Right lung (tissue), 10 donors: ENCODE data around the gene ANKRD13C. TPM values are rescaled to one million over a fixed set of nuclear protein-coding genes. Genes with fewer than 3 reads are reported as not detected.
A peak's percentile ranks its signal among the peaks of the same experiment; 100 is the strongest.
"Not testable (repeated sequence)": the region's sequence is repeated elsewhere in the genome, so short reads cannot be mapped to it uniquely, and the experiment has no call there.

Experiments
- DNase-seq, 2 donors: peaks; one replicate each; pipeline ENCODE4 v3.0.0-alpha.2; 2013
- long read RNA-seq, 8 donors: transcript quantifications; one replicate each; lab custom pipeline, GENCODE V29; 2026
- polyA plus RNA-seq, 5 donors: library from polyadenylated mRNA; unstranded; fragments of 120-200 nt; gene quantifications; one replicate each; pipeline versions ENCODE4 v1.2.1 to v1.2.3, GENCODE V29; 2013; ENCODE audit warnings: inconsistent platforms in 1 of 5, low replicate concordance in 1 of 5; ENCODE audit not compliant: insufficient read length in 5 of 5, insufficient read depth in 1 of 5

Gene ANKRD13C
- polyA plus RNA-seq: 10 to 100 TPM; 21.9 to 32.4 (median 30.9) TPM
- long read RNA-seq, donor 1, full-length matches to known transcripts: 6 of 15 reads
- long read RNA-seq, donor 1, partial matches to known transcripts: 9 of 15 reads
- long read RNA-seq, donor 1, other reads (novel, unspliced or antisense): 0 of 15 reads
- long read RNA-seq, donor 2, full-length matches to known transcripts: 2 of 2 reads
- long read RNA-seq, donor 2, partial matches to known transcripts: 0 of 2 reads
- long read RNA-seq, donor 2, other reads (novel, unspliced or antisense): 0 of 2 reads
- long read RNA-seq, donor 3, full-length matches to known transcripts: 2 of 2 reads
- long read RNA-seq, donor 3, partial matches to known transcripts: 0 of 2 reads
- long read RNA-seq, donor 3, other reads (novel, unspliced or antisense): 0 of 2 reads
- long read RNA-seq, donor 4, full-length matches to known transcripts: 2 of 2 reads
- long read RNA-seq, donor 4, partial matches to known transcripts: 0 of 2 reads
- long read RNA-seq, donor 4, other reads (novel, unspliced or antisense): 0 of 2 reads
- long read RNA-seq, donor 5, full-length matches to known transcripts: 8 of 8 reads
- long read RNA-seq, donor 5, partial matches to known transcripts: 0 of 8 reads
- long read RNA-seq, donor 5, other reads (novel, unspliced or antisense): 0 of 8 reads
- long read RNA-seq, donor 6, full-length matches to known transcripts: 2 of 2 reads
- long read RNA-seq, donor 6, partial matches to known transcripts: 0 of 2 reads
- long read RNA-seq, donor 6, other reads (novel, unspliced or antisense): 0 of 2 reads
- long read RNA-seq, donor 7, full-length matches to known transcripts: 10 of 10 reads
- long read RNA-seq, donor 7, partial matches to known transcripts: 0 of 10 reads
- long read RNA-seq, donor 7, other reads (novel, unspliced or antisense): 0 of 10 reads
- long read RNA-seq, donor 8, full-length matches to known transcripts: 3 of 3 reads
- long read RNA-seq, donor 8, partial matches to known transcripts: 0 of 3 reads
- long read RNA-seq, donor 8, other reads (novel, unspliced or antisense): 0 of 3 reads

- DNase-seq: peak; percentile 95 to 96
Measured at GRCh38 chr1:70354332-70355110, at the start of gene ANKRD13C. TSS of gene ANKRD13C (minus strand) at chr1:70354722. CDS start at chr1:70354408, 314 bp downstream.

DNA sequence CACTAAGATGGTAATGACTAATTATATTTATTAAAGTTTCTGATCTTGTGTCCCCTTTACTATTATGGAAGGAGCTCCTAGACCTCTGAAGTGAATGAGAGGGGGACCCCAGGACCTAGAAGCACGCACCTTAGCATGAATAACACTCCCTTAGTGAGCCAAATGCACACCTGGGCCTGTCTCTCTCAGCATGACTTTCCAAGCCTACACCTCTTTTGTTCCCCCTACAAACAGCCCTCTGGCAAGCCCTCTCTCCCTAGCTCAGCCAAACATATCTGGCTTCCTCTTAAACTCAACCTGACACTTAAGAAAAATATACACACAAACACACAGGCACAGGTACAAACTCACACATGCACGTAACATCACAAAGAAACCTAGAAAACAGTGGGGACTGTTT lies 49.2 kb upstream of the ANKRD13C start:
- no peak for DNase-seq

GRCh38 chr1:70401974-70402373 lies 47.5 kb upstream of the ANKRD13C start:
- no peak for DNase-seq

GRCh38 chr1:70400335-70400734 lies 45.8 kb upstream of the ANKRD13C start:
- DNase-seq: no peak

DNA sequence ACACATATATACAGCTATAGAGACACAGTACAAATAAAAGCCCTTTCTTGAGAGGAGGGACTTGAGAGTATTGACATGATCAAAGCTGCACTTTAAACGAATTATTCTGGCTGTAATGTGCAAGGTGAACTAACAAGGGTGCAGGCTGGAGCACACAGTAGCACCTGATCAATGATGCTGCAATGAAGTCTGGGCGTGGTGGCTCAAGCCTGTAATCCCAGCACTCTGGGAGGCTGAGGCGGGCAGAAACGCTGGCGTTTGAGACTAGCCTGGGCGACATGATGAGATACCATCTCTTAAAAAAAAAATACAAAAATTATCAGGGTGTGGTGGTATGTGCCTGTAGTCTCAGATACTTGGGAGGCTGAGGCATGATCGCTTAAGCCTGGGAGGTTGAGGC lies 42.5 kb upstream of the ANKRD13C start:
- no peak for DNase-seq

- no peak for DNase-seq
Measured at GRCh38 chr1:70396607-70397006, 42.1 kb upstream of the ANKRD13C start.

DNA sequence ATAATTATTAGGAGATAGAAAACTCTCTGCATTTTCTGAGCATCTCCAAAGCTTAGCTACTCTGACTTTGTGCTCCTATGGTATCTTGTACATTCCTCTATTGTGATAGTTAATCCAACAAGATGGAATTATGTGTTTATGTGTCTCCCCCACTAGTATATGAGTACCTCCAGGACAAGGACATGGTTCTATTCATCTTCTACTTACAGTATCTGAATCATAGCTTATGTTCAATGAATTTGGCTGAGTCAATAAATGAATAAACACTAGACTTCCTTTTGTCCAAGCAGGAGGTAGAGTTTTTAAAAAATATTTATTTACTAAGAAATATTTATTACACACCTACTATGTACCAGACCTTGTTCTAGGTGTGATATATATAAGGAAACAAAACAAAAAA lies 38.1 kb upstream of the ANKRD13C start:
- DNase-seq: no peak

DNA sequence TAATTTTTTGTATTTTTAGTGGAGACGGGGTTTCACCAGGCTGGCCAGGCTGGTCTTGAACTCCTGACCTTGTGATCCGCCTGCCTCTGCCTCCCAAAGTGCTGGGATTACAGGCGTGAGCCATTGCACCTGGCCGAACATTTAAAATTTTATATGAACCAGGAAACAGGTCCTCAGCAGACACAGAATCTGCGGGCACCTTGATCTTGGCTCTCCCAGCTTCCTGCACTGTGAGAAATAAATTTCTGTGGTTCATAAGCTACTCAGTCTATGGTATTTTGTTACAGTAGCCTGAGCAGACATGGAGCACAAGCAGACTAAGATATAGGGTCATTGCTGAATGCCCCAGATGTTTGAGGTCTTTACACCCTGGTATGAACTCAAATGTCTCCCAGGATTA lies 33.0 kb upstream of the ANKRD13C start:
- no peak for DNase-seq

GRCh38 chr1:70386121-70386520 lies 31.6 kb upstream of the ANKRD13C start:
- no peak for DNase-seq

DNA sequence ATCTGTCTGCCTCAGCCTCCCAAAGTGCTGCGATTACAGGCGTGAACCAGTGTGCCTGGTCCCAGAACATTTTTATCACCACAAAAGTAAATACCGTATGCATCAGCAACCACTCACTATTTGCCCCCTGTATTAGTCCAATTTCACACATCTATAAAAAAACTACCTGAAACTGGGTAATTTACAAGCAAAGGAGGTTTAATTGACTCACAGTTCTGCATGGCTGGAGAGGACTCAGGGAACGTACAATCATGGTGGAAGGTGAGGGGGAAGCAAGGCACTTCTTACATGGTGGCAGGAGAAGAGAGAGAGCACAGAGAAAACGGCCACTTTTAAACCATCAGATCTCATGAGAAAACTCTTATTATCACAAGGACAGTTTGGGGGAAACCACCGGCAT lies 31.0 kb upstream of the ANKRD13C start:
- no peak for DNase-seq

- no peak for DNase-seq
Measured at GRCh38 chr1:70384542-70384941, 30.0 kb upstream of the ANKRD13C start.

- DNase-seq: no peak
Measured at GRCh38 chr1:70383483-70383882, 29.0 kb upstream of the ANKRD13C start.

DNA sequence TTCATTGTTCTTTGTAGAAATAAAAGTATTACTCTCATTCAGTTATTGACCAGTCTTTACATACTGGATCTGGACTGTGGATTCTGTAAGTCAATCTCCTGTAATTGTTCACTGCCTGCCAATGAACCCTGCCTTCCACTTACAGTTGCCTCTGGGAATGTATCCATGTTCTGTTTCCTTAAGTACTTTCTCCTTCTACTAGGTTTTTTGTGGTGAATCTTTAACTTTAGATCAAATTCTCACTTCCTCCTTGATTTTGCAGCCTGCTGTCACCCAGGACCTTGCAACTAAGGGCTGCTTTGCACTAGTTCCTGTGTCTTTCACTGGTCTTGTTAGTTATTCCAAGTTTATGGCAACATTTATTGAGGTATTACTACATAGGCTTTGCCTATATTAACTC lies 28.2 kb upstream of the ANKRD13C start:
- DNase-seq: no peak

GRCh38 chr1:70376196-70376595 lies 21.7 kb upstream of the ANKRD13C start:
- DNase-seq: no peak

DNA sequence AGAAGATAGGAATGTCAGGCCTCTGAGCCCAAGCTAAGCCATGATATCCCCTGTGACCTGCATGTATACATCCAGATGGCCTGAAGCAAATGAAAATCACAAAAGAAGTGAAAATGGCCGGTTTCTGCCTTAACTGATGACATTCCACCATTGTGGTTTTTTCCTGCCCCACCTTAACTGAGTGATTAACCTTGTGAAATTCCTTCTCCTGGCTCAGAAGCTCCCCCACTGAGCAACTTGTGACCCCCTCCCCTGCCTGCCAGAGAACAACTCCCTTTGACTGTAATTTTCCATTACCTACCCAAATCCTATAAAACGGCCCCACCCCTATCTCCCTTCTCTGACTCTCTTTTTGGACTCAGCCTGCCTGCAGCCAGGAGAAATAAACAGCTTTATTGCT lies 19.1 kb upstream of the ANKRD13C start:
- DNase-seq: not testable (repeated sequence)

GRCh38 chr1:70372426-70372825 lies 17.9 kb upstream of the ANKRD13C start:
- no peak for DNase-seq

DNA sequence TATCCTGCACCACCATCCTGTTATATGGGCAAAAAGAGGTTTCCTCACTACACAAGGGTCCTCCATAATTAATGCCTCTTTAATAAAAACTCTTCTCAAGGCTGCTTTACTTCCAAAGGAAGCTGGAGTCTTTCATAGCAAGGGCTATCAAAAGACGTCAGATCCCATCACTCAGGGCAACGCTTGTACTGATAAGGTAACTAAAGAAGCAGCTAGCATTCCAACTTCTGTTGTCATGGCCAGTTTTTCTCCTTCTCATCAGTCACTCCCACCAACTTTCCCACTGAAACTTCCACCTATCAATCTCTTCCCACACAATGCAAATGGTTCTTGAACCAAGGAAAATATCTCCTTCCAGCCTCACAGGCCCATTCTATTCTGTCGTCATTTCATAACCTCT lies 17.1 kb upstream of the ANKRD13C start:
- DNase-seq: not testable (repeated sequence)

DNA sequence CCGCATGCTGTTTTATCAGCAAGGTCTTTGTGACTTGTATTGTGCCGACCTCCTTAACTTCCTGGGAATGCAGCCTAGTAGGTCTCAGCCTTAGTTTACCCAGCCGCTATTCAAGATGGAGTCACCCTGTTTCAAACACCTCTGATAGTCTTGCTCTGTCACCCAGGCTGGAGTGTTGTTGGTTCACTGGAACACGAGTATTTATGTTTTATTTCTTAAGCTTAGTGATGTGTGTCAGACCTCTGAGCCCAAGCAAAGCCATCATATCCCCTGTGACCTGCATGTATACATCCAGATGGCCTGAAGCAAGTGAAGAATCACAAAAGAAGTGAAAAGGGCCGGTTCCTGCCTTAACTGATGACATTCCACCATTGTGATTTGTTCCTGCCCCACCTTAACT lies 12.9 kb upstream of the ANKRD13C start:
- not testable (repeated sequence) for DNase-seq

- DNase-seq: not testable (repeated sequence)
Measured at GRCh38 chr1:70366997-70367396, 12.5 kb upstream of the ANKRD13C start.

- not testable (repeated sequence) for DNase-seq
Measured at GRCh38 chr1:70366425-70366952, 12.0 kb upstream of the ANKRD13C start.

GRCh38 chr1:70364439-70364838 lies 9.9 kb upstream of the ANKRD13C start:
- no peak for DNase-seq
